DMS114 treated with DMSO at 0.1 percent for 48 hours (cell line): ENCODE results near the gene LRRC15.

Experiments used
- DNase-seq: peaks from one replicate; lab custom pipeline; 2025; ENCODE audit not compliant: unreplicated experiment; lab: John Stamatoyannopoulos, UW

The LRRC15 gene

DNA sequence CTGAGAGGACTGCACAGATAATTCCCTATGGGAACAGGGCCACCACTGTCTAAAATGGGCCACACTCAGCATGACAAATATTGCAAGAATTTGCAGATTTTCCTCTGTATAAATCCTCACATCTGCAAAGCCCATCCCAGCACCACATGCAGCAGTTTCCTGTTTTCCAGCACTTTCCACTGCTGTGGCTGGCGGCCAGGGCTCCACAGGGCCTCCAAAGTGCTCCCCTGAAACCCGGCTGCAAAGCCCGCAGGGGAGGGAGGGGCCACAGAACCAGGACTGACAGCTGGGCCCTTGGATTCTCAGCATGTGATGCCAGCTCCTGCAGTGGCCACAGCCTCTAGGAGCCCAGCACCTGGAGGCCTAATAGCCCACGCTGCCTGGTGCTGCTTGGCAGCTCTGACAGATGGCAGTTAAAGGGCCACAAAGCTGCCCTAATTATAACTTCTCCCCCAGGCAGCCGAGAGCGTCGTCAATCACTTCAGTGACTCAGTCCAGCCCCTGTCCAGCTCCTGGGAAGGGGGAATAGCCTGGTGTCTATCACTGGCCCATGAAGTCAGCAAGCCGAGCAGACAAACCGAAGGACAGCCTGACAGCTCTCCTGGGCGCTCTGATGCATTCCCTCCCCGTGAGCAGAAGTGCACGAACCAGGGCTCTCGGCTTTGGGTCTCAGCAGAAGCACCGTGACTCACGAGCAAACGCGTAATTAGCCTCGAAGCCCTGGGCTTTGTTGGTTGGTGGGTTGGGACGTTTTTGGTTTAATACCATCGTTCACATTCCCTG is 4.7 kb downstream of the LRRC15 start:
- DNase-seq: no peak

DNA sequence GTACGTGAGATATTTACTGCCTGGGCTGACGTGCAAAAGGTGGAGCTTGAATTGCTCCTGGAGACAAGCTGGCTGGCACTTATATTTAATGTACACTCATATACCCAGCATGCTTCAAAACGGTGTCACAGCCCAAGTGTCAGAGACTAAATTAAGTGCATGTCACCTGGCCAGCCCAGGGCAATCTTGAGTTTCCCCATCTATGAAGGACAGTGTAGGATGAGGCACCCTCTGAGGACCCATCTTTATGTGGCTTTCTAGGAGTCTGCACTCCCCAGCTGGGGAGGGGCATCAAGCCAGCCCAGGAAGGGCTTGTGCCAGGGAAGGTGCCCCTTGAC is 5.3 kb downstream of the LRRC15 start:
- no peak for DNase-seq

DNA sequence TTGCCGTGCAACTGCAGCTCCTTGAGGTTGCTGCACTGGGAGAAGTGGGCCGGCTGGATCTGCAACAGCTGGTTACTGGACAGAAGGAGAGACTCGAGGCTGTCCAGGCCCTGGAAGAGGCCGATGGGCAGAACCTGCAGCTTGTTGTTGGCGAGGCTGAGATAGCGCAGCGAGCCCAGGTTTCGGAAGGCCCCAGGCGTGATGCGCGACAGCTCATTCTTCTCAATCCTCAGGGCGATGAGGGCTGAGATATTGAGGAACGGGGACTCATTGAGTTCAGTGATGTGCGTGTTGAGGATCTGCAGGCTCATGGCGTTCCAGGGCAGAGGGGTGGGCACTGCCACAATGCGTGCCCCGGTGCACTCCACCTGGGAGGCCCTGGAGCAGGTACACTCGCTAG is 9.0 kb downstream of the LRRC15 start:
- DNase-seq: no peak

DNA sequence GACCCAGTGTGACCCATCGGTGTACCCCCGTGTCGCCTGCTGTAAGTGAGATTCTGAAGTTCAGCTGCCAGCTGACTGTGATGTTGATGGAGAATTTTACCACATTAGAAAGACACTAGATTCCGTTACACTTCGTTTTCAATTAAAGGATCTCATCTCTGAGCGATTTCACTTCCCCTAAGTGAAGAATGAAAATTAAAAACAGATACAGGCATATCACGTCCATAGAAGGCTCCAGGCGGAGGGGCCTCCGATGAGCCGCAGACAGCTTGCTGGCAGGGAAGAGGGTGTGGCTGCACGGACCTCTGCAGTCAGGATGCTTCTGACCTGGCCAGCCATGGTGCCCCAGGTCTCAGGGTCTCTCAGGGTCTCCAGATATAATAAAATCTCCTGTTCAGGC is 11.9 kb downstream of the LRRC15 start:
- DNase-seq: no peak

DNA sequence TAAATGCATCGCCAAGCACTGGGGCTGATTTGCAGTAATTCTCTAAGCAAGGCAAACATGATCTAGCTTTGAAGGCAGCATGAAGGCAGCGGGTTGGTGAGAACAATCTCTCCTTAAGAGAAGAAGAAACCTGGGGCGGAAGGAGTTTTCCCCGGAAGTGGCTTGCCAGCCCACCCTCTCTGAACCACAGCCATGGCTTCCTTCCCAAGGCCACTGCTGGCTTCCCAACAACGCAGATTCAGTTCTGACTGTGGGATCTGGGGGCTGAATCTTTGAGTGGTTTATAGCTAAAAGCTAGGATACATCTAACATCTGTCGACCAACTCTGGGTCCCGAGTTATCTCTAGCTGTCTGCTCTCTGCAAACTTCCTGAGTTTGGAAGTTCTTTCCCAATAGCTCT is 14.2 kb downstream of the LRRC15 start:
- DNase-seq: no peak

DNA sequence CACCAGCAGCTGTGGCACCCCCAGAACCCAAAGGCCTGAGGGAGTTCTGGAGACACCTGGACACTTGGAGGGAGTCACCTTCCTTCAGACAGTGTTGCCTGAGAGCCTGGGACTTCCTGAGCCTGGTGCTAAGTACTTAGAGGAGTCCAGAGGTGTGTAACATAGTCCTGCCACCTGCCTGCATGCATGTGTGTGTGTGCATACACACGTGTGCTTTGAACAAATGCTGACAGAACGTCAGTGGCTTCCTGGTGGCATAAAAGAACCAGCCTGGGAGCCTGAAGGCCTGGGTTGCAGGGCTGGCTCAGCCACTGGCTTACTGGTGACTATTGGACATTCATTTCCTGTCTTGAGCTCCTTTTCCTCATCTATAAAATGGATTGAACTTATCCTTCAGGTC is 15.2 kb downstream of the LRRC15 start:
- no peak for DNase-seq

DNA sequence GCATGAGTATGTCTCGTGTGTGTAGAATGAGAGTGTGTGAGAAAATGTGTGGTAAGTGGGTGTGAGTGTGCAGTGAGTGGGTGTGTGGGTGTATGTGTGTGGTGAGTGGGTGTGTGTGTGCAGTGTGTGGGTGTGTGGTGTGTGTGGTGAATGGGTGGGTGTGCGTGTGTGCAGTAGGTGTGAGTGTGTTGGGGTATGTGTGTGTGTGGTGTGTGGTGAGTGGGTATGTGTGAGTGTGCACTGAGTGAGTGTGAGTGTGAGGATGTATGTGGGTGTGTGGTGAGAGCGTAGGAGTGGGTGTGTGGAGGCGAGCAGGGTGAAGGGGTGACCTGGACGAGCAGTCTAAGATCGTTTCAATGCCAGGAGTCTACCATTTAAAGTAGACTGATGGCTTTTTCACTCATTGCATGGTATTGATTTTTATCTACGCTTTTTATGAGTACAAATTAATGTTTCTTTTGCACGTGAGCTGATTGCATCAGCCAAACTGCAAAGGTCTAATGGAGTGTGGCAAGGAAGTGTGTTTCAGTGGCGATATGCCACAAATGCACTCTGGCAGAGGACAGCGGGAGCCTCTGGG is 16.8 kb downstream of the LRRC15 start:
- DNase-seq: no peak

DNA sequence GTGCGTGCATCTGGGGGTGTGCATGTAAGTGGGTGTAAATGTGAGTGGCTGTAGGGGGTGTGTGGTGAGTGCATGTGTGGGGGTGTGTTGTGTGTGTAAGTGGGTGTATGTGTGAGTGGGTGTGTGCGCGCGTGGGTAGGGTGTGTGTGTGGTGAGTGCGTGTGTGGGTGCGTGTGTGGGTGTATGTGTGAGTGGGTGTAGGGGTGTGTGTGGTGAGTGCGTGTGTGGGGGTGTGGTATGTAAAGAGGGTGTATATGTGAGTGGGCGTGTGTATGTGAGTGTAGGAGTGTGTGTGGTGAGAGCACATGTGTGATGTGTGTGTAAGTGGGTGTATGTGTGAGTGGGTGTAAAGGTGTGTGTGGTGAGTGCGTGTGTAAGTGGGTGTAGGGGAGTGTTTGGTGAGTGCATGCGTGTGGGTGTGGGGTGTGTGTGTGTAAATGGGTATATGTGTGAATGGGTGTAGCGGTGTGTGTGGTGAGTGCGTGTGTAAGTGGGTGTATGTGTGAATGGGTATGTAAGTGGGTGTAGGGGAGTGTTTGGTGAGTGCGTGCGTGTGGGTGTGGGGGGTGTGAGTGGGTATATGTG is 17.5 kb downstream of the LRRC15 start:
- no peak for DNase-seq

DNA sequence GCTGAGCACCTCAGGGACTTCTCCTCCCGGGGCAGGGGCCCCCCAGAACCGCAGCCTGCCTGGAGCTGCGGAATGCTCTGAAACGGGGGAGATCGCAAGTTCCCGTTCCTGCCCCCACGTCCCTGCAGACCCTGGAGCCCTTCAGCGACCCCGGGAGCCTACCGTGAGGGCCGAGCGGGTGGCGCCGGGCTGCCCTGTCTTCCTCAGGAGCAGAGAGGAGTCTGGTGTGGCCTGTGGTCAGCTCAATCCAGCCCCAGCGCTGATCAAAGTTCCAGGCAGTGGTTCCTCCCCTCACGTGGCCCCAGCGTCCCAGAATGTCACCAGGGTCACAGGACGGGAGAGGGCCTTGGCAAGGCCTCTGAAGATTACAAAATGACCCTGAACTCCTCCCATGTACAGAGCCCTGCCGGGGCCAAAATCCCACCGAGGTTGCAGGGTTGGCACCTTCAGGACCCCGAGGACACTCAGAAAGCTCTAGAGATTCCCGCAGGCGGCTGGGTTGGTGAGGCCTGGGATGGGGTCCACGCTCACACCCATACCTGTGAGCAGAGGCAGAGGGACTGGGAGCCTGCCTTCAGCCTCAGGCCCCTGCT is 18.4 kb downstream of the LRRC15 start, which contains the start of gene CPN2:
Gene CPN2 (minus strand): TSS at position 249 of the 593 bp plus-strand sequence. CDS start 8,626 bp downstream, outside the sequence.
- no peak for DNase-seq

DNA sequence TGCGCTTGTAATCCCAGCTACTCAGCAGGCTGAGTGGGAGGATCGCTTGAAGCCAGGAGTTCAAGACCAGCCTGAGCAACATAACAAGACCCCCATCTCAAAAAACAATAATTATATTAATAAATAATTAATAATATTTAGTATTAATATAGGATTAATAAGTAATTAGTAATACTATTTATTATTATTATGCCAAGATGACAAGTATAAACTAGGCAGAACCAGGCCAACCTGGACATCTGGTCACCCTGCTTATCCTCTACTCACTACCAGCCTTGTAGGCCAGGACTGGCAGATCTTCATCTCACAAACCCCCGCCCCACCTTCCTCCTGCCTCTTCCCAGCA is 18.8 kb downstream of the LRRC15 start:
- DNase-seq: no peak

DNA sequence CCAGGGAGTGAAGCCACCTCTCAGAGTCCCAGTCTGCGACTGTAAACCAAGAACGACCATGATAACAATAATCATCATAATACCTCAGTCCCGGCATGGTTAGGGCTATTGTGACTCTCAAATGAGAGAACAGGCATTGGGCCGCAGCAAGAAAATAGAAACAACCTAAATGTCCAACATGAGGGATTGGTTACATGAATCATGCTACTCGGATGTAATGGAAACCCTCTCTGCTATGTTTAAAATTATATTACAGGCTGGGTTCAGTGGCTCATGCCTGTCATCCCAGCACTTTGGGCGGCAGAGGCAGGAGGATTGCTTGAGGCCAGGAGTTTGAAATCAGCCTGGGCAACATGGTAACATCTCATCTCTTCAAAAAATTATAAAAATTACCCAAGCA is 21.2 kb downstream of the LRRC15 start:
- DNase-seq: no peak

DNA sequence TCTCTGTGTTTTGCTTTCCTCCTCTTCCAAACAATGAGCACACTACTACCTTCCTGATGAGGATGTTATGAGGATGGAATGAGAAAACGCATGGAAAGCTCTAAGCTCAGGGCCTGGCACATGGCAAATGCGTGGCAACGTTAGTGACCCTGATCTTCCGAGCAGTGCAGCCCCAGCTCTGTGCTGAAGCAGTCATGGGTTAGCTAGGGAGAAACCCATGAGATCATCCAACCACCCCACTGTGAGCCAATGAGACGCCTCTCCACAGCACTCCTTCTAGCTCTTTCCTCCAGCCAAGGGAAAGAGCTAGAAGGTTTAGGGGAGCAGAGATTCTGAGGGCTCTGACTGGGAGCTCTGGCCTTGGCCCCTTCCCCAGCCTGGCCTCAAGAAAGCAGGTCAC is 22.9 kb downstream of the LRRC15 start:
- DNase-seq: no peak

DNA sequence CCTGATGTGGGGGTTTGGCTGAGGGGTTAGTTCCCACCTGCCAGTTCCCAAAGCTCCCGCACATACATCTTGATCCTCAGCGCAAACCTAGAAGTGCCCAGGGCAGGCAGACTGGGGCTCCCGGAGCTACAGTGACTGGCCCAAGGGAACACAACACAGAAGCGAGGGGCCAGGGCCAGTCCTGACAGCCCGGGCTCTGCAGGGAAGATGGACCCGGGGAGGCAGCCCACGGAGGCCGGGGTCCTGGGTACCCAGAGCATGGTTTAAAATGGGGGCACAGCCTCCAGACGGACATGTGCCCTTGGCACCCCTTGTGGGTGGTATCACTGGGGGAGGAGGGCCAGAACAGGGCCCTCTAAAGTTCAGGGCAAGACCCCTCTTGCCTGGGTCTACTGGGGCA is 23.5 kb downstream of the LRRC15 start:
- no peak for DNase-seq

DNA sequence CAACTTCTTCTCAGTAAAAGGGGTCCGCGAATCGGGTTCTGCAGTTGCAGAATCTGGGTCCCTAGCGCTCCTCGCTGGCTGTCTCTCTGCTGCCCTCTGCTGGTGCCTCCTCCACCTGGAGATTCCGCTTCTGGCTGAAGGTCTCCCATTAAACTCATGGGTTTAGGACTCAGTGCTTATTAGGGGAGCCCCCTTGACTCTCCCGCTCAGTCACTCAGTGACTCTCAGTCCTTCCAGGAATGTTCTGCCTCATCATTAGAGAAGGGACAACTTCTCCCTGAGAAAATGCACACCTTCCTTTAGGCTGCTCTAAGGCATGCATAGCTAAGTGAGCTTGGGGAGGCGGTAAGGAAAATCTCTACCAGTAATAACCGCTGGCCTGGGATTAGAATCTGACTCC is 25.5 kb downstream of the LRRC15 start:
- peak; percentile 32 for DNase-seq

DNA sequence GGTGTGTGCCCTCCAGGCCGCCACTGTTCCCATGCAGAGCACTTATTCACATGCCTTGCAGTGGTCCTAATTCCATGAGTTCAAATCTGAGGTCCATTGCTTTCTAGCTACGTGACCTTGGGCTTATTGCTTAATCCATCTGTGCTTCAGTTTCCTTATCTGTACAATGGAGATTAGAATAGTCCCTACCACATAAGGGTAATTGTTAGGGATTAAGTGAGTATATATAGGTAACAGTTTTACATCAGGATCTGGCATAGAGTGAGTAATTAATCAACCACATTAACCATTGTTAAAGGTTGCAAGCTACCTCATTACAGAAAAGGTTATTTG is 26.0 kb downstream of the LRRC15 start:
- DNase-seq: no peak

DNA sequence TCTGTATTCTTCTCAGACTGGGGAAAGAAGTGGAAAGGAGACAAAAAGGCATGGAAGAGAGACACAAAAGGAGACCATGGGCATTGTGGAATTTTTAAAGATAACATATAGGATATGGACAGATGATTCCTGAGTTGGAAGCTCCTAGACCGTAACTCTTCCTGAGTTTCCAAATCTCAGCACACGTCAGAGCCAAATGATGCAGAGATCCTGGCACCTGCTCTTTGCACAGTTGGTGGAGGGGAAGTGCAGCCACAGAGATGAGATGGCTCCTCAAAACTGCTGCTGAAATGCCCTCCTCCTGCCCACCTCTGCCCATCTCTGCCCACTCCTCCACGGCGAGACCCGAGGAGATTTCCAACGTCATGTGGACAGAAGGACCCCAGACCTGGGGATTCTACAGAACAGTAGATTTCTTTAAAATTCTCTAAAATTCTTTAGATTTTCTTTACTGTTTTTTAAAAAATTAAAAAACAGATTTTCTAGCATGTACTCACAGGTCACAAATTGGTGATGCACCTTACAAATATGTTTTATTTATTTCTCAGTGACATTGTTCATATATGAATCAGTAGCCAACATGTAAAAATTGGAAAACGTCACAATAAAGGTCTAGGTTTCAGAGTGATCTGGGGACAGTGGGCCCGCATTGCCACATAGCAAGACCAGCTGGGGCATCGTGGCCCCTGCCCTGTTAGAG is 26.5 kb downstream of the LRRC15 start:
- no peak for DNase-seq

DNA sequence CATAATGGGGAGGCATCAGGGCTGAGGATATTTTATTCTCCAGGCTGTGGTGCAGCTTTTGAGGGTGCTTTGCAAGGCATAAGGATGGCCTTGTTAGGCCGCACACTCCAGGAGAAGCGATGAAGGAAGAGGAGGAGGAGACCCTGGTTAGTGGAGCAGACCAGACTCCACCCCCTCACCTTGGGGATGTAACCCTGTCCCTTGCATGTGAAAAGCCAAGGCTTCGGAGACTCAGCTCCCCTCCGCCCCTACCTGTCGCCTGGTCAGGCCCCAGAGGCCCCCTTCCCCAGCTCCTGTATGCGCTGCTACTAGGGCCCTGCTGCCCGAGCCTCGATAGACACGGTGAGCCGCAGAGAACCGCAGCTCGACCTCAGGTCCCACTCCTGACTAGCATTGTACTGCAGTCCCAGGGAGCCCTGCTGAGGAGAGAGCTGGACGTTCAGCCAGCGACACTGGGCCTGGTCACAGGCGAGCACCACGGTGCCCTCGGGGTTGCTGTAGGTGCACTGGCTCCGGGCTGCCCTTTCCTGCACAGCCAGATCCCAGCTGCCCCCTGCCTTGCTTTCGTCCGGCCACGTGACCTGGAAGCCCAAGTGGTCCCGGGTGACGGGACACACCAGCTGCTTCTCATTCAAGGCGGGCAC is 28.7 kb downstream of the LRRC15 start:
- no peak for DNase-seq

DNA sequence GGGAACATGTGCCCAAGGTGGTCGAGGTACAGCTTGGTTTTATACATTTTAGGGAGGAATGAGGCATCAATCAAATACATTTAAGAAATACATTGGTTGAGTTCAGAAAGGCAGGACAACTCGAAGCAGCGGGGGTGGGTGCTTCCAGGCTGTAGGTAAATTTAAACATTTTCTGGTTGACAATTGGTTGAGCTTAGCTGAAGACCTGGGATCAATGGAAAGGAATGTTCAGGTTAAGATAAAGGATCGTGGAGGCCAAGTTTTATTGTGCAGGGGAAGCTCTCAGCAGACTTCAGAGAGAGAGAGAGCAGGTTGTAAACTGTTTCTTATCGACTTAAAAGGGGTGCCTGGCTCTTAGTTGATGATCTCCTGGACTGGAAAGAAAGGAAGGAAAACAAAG is 29.7 kb downstream of the LRRC15 start:
- no peak for DNase-seq

DNA sequence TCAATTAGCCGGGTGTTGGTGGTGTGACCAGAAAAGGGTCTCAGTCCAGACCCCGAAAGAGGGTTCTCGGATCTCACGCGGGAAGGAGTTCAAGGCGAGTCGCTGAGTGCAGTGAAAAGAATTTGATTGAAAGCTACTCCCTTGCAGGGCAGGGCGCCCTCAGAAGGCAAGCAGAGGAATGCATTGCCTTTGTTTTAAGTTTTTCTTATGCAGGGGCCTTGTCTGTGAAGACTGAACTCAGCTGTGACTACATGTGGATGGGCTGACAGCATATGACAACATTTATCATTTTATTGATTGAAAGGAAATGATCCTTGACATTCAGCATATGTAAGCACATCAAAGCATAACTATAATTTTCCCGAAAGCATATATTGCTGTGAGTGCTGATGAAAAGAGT is 30.2 kb downstream of the LRRC15 start:
- no peak for DNase-seq

DNA sequence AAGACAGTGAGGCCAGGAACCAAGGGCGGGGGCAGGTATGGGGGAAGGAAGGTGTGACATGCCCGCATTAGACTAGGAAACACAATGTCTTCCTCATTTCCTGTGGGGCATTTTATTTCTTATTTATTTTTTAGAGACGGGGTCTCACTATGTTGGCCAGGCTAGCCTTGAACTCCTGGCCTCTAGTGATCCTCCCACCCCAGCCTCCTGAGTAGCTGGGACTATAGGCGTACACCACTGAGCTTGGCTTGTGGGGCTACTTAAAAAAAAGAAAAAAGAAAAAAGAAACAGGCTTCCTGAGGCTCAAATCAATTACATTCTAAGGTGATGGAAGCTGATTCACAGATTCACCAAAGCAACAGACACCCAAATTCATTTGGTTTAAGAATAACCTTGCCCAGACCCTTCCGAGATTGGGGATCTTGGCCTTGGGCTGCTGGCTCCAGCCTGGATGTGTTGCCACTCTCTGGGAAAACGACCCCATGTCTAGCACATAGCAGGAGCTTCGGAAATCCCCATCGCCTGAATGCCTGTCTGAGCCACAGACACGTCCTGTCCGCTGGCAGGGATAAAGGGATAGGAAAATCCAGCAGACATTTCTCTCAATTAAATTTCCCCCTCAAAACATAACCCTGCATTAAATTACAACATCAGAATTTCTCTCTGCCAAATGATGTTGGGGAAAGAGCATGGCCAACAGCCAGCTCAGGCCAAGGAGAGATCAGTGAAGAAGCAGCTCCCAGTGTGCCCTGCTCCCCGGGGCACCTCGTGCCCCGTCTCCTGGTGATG is 31.4 kb downstream of the LRRC15 start:
- DNase-seq: no peak
